Prostate gland (tissue), 2 donors: ENCODE results near the gene PDE8B. TPM values are rescaled to one million over a fixed set of nuclear protein-coding genes. Genes with fewer than 3 reads are reported as not detected.

Source experiments
- DNase-seq: peaks from one replicate; pipeline ENCODE4 v3.0.0-alpha.2; 2019; ENCODE audit warnings: low spot score
- H3K27ac ChIP-seq, 2 donors: fragments of 200-600 bp; sonication (generic); 2 replicates each; pipeline ENCODE4 v1.5.1; 2017 to 2019
- H3K27me3 ChIP-seq: fragments of 200-600 bp; sonication (generic); replicated peaks from 2 replicates; pipeline ENCODE4 v1.5.1; 2019; ENCODE audit not compliant: insufficient read depth
- H3K36me3 ChIP-seq, 2 donors: fragments of 200-600 bp; sonication (generic); 1 replicate in 1 of 2; 2 replicates in 1 of 2; pipeline versions ENCODE4 v1.5.1 to v1.8.1; 2017 to 2019
- H3K4me1 ChIP-seq: fragments of 200-600 bp; sonication (generic); replicated peaks from 2 replicates; pipeline ENCODE4 v1.5.1; 2019
- H3K4me3 ChIP-seq, 2 donors: fragments of 200-600 bp; sonication (generic); 2 replicates each; pipeline ENCODE4 v1.5.1; 2017 to 2019
- H3K9me3 ChIP-seq: fragments of 200-600 bp; sonication (generic); 2 replicates; pipeline ENCODE4 v1.5.1; 2017
- CTCF ChIP-seq, 4 experiments: fragments of 200-600 bp in 2 of 4; fragments of 450-650 bp in 2 of 4; sonication (generic) in 2 of 4; IDR thresholded peaks; 1 replicate in 3 of 4; 2 replicates in 1 of 4; pipeline ENCODE4 v1.5.1; 2016 to 2019; ENCODE audit warnings: antibody characterized with exemption in 4 of 4, mild to moderate bottlenecking in 2 of 4, moderate library complexity in 2 of 4
- POLR2A ChIP-seq: fragments of 450-650 bp; IDR thresholded peaks from one replicate; pipeline ENCODE4 v1.6.1; 2016; ENCODE audit warnings: antibody characterized with exemption, mild to moderate bottlenecking
- POLR2AphosphoS5 ChIP-seq: sonication (generic); formaldehyde crosslinking; IDR thresholded peaks from one replicate; pipeline ENCODE4 v1.6.1; 2017; ENCODE audit warnings: antibody characterized with exemption
- WGBS: methylation state at CpG from one replicate; pipeline ENCODE4 v1.1.5; 2018; 5-methylcytosine and 5-hydroxymethylcytosine counted together
- intact Hi-C: fragments of 100-400 bp; cut with DNase I; formaldehyde crosslinking; loops from one replicate; pipeline ENCODE4 v1.14.2; 2022
- total RNA-seq, 2 donors: library from RNA; depleted of rRNA; stranded (reverse); fragments of >200 nt; gene quantifications; one replicate each; pipeline ENCODE4 v1.1.0, GENCODE V29; 2016

PDE8B gene
- total RNA-seq, 2 donors from 2014 or later = 25.6 to 66.0 TPM

- H3K27me3 ChIP-seq = no peaks in the 10 kb centered on the region
- no peaks in the 10 kb centered on the region for H3K36me3 ChIP-seq
- no peaks in the 10 kb centered on the region for H3K4me1 ChIP-seq
- no peak for DNase-seq
- 98% methylated on average over 2 of the region's 2 CpGs for WGBS
- intact Hi-C loops = no loop called here
- no peak for TF ChIP-seq POLR2A
- TF ChIP-seq POLR2AphosphoS5 = no peak
- no peak for TF ChIP-seq CTCF (IDR thresholded peaks at IDR 0.05)
- H3K4me3 ChIP-seq = no peak overlapping the region
- H3K27ac ChIP-seq = peak overlapping the region in 1 of 2 donors; percentile 24
- H3K9me3 ChIP-seq = no peaks in the 10 kb centered on the region
These were observed 214.4 kb downstream of the PDE8B start for GRCh38 chr5:77424921-77425320.

- intact Hi-C loops = no loop called here
- Histone ChIP-seq H3K27ac (peak overlapping the region; percentile 5 to 24), H3K4me3 (no peak overlapping the region), H3K36me3 (no peaks in the 10 kb centered on the region), H3K9me3 (no peaks in the 10 kb centered on the region), H3K4me1 (no peaks in the 10 kb centered on the region), H3K27me3 (no peaks in the 10 kb centered on the region)
- 92% methylated on average over 5 of the region's 5 CpGs for WGBS
- DNase-seq = no peak
- TF ChIP-seq POLR2A = no peak
- no peak for TF ChIP-seq POLR2AphosphoS5
- TF ChIP-seq CTCF (IDR thresholded peaks at IDR 0.05) = no peak
These were observed 214.9 kb downstream of the PDE8B start for GRCh38 chr5:77425420-77425819.

GRCh38 chr5:77425998-77426659 is 215.6 kb downstream of the PDE8B start:
- TF ChIP-seq POLR2AphosphoS5 (peak; percentile 54), POLR2A (no peak)
- no peaks in the 10 kb centered on the region for H3K36me3 ChIP-seq
- no peaks in the 10 kb centered on the region for H3K9me3 ChIP-seq
- peak; percentile 19 for DNase-seq
- 35% methylated on average over 8 of the region's 8 CpGs for WGBS
- H3K4me1 ChIP-seq = no peaks in the 10 kb centered on the region
- no peak overlapping the region for H3K4me3 ChIP-seq
- H3K27me3 ChIP-seq = no peaks in the 10 kb centered on the region
- peak overlapping the region; percentile 6 to 24 for H3K27ac ChIP-seq
- intact Hi-C loops = no loop called here

GRCh38 chr5:77426670-77427069 is 216.2 kb downstream of the PDE8B start:
- intact Hi-C loops = no loop called here
- WGBS = 47% methylated on average over 2 of the region's 2 CpGs

GRCh38 chr5:77427998-77428397 is 217.5 kb downstream of the PDE8B start:
- intact Hi-C loops = no loop called here
- no peak overlapping the region for H3K27ac ChIP-seq

More at GRCh38 chr5:77426670-77427069, 216.2 kb downstream of the PDE8B start:
- H3K27ac ChIP-seq = peak overlapping the region; percentile 6 to 24
- H3K36me3 ChIP-seq = no peaks in the 10 kb centered on the region
- H3K9me3 ChIP-seq = no peaks in the 10 kb centered on the region
- no peaks in the 10 kb centered on the region for H3K4me1 ChIP-seq
- H3K27me3 ChIP-seq = no peaks in the 10 kb centered on the region
- H3K4me3 ChIP-seq = no peak overlapping the region
- no peak for DNase-seq
- TF ChIP-seq POLR2A = no peak
- TF ChIP-seq POLR2AphosphoS5 = no peak
- TF ChIP-seq CTCF (IDR thresholded peaks at IDR 0.05) = no peak

GRCh38 chr5:77428526-77428925 is 218.0 kb downstream of the PDE8B start:
- Histone ChIP-seq H3K4me1 (no peaks in the 10 kb centered on the region), H3K27me3 (no peaks in the 10 kb centered on the region), H3K27ac (no peak overlapping the region), H3K36me3 (no peaks in the 10 kb centered on the region), H3K4me3 (no peak overlapping the region), H3K9me3 (no peaks in the 10 kb centered on the region)
- 56% methylated on average over 5 of the region's 5 CpGs for WGBS
- no peak for DNase-seq
- intact Hi-C loops = no loop called here
- no peak for TF ChIP-seq CTCF (IDR thresholded peaks at IDR 0.05)
- TF ChIP-seq POLR2A = no peak
- TF ChIP-seq POLR2AphosphoS5 = no peak

More at GRCh38 chr5:77427998-77428397, 217.5 kb downstream of the PDE8B start:
- Histone ChIP-seq H3K27me3 (no peaks in the 10 kb centered on the region), H3K9me3 (no peaks in the 10 kb centered on the region), H3K4me1 (no peaks in the 10 kb centered on the region), H3K36me3 (no peaks in the 10 kb centered on the region), H3K4me3 (no peak overlapping the region)
- no peak for DNase-seq
- no peak for TF ChIP-seq POLR2AphosphoS5
